Central memory CD8-positive, alpha-beta T cell (primary cell): ENCODE data around the gene THEMIS.

Experiments used
- ATAC-seq: fragments of 150-1000 bp; cut with Tn5 transposase; replicated peaks from 2 replicates; pipeline ENCODE4 v1.10.0; 2022; ENCODE audit warnings: mild to moderate bottlenecking, moderate FRiP score, moderate number of reproducible peaks; ENCODE audit not compliant: poor library complexity, severe bottlenecking; ENCODE audit errors: extremely low read depth
- DNase-seq, 2 donors: peaks; one replicate each; pipeline ENCODE4 v3.0.0; 2021; ENCODE audit warnings: low spot score in 2 of 2
- H3K27ac Mint-ChIP-seq: one replicate; pipeline ENCODE4 v1.8.0; 2022; ENCODE audit warnings: low read depth, mild to moderate bottlenecking, moderate library complexity, mixed read lengths
- H3K27me3 Mint-ChIP-seq: one replicate; pipeline ENCODE4 v1.8.0; 2022; ENCODE audit warnings: mixed read lengths
- H3K36me3 Mint-ChIP-seq: one replicate; pipeline ENCODE4 v1.8.0; 2022; ENCODE audit warnings: mild to moderate bottlenecking, moderate library complexity, mixed read lengths; ENCODE audit not compliant: insufficient read depth
- H3K4me1 Mint-ChIP-seq: one replicate; pipeline ENCODE4 v1.8.0; 2022; ENCODE audit warnings: mixed read lengths
- H3K4me3 Mint-ChIP-seq: one replicate; pipeline ENCODE4 v1.8.0; 2022; ENCODE audit warnings: mild to moderate bottlenecking, moderate library complexity, mixed read lengths
- H3K9me3 Mint-ChIP-seq: one replicate; pipeline ENCODE4 v1.8.0; 2022; ENCODE audit warnings: mixed read lengths

THEMIS gene

DNA sequence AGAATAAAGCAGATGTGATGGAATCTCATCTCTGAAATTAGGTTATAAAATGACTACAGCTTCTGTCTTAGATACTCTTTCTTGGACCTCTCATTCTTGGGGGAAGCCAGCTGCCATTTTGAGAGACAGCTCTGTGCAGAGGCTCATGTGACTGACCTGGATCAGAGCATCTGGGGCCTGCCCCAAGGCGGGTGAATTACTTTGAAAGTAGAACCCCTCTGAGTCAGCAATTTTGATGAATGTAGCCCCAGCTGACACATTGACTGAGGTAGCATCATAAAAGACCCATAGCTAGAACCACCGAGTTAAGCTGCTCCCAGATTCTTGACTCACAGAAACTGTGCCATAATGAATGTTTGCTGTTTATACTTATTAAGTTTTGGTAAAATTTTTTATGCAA lies 124.5 kb downstream of the THEMIS start:
- ATAC-seq, result no peak
- Mint-ChIP-seq H3K27ac (peak overlapping the region; percentile 68), H3K4me3 (no peak overlapping the region), H3K36me3 (peaks cover 5% of the 10 kb centered on the region), H3K9me3 (no peaks in the 10 kb centered on the region), H3K4me1 (peaks cover 59% of the 10 kb centered on the region), H3K27me3 (no peaks in the 10 kb centered on the region)
- no peak for DNase-seq

GRCh38 chr6:127775371-127775770 lies 125.5 kb downstream of the THEMIS start:
- H3K9me3 Mint-ChIP-seq, result no peaks in the 10 kb centered on the region
- H3K4me3 Mint-ChIP-seq, result no peak overlapping the region
- H3K27ac Mint-ChIP-seq, result peak overlapping the region; percentile 68
- peaks cover 58% of the 10 kb centered on the region for H3K4me1 Mint-ChIP-seq
- no peaks in the 10 kb centered on the region for H3K27me3 Mint-ChIP-seq
- peaks cover 5% of the 10 kb centered on the region for H3K36me3 Mint-ChIP-seq
- DNase-seq, result no peak
- no peak for ATAC-seq

- H3K27ac Mint-ChIP-seq, result no peak overlapping the region
- peaks cover 41% of the 10 kb centered on the region for H3K4me1 Mint-ChIP-seq
- H3K36me3 Mint-ChIP-seq, result peaks cover 7% of the 10 kb centered on the region
- ATAC-seq (no peak), DNase-seq (no peak)
- no peak overlapping the region for H3K4me3 Mint-ChIP-seq
- no peaks in the 10 kb centered on the region for H3K9me3 Mint-ChIP-seq
- H3K27me3 Mint-ChIP-seq, result no peaks in the 10 kb centered on the region
These were observed 132.1 kb downstream of the THEMIS start for GRCh38 chr6:127768745-127769144.

DNA sequence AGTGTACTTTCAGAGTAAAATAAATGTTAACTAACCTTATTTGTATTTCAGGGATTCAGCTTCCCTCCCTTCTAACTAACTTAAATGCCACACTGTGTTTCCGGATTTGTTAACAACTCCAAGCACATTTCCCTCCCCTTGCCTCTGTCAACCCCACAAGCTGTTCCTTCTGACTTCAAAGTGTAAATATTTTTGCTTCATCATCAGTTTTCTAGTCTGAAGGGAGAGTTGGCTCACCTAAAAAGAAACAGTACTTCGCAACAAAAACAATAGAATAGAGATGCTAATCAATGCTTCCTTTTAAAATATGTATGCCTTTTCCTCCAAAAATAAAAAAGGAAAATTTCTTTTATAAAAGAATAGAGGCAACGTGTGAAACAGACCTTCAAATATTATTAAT lies 132.6 kb downstream of the THEMIS start:
- no peak for ATAC-seq
- Mint-ChIP-seq H3K4me1 (peaks cover 42% of the 10 kb centered on the region), H3K36me3 (peaks cover 7% of the 10 kb centered on the region), H3K27ac (no peak overlapping the region), H3K9me3 (no peaks in the 10 kb centered on the region), H3K4me3 (no peak overlapping the region), H3K27me3 (no peaks in the 10 kb centered on the region)
- no peak for DNase-seq

GRCh38 chr6:127765949-127766348 lies 134.9 kb downstream of the THEMIS start:
- no peak for DNase-seq
- H3K4me3 Mint-ChIP-seq, result no peak overlapping the region
- H3K27ac Mint-ChIP-seq, result no peak overlapping the region
- no peaks in the 10 kb centered on the region for H3K9me3 Mint-ChIP-seq
- peaks cover 62% of the 10 kb centered on the region for H3K4me1 Mint-ChIP-seq
- no peaks in the 10 kb centered on the region for H3K27me3 Mint-ChIP-seq
- peaks cover 8% of the 10 kb centered on the region for H3K36me3 Mint-ChIP-seq
- no peak for ATAC-seq

GRCh38 chr6:127762284-127762683 lies 138.6 kb downstream of the THEMIS start:
- DNase-seq (no peak), ATAC-seq (no peak)
- Mint-ChIP-seq H3K9me3 (no peaks in the 10 kb centered on the region), H3K4me3 (no peak overlapping the region), H3K27ac (peak overlapping the region; percentile 73), H3K36me3 (peaks cover 4% of the 10 kb centered on the region), H3K27me3 (no peaks in the 10 kb centered on the region), H3K4me1 (peaks cover 66% of the 10 kb centered on the region)

DNA sequence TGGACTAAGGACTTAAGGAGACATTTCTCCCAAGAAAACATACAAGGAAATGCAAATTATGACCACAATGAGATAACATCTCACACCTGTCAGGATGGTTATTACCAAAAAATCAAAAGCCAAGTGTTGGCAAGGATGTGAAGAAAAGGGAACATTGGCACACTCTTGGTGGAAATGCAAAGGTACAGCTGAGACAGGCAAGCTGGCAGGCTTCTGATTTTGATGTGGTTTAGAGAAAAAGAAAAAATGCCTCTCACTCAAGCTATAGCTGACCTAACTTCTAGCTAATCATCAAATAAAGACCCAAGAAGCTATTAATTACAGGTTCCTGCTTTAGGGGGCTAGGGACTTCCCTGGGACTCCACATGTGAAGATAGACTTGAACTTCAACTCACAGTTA lies 139.8 kb downstream of the THEMIS start:
- Mint-ChIP-seq H3K36me3 (peaks cover 4% of the 10 kb centered on the region), H3K27ac (peak overlapping the region; percentile 12)

GRCh38 chr6:127749095-127749494 lies 151.8 kb downstream of the THEMIS start:
- Mint-ChIP-seq H3K27ac (peak overlapping the region; percentile 29), H3K4me1 (peaks cover 58% of the 10 kb centered on the region), H3K36me3 (peaks cover 9% of the 10 kb centered on the region), H3K4me3 (no peak overlapping the region), H3K9me3 (no peaks in the 10 kb centered on the region), H3K27me3 (no peaks in the 10 kb centered on the region)
- peak; percentile 21 for ATAC-seq
- no peak for DNase-seq

More for the DNA sequence above, 139.8 kb downstream of the THEMIS start:
- peaks cover 63% of the 10 kb centered on the region for H3K4me1 Mint-ChIP-seq
- no peak for DNase-seq
- peak; percentile 31 for ATAC-seq
- no peak overlapping the region for H3K4me3 Mint-ChIP-seq
- no peaks in the 10 kb centered on the region for H3K9me3 Mint-ChIP-seq
- H3K27me3 Mint-ChIP-seq, result no peaks in the 10 kb centered on the region

DNA sequence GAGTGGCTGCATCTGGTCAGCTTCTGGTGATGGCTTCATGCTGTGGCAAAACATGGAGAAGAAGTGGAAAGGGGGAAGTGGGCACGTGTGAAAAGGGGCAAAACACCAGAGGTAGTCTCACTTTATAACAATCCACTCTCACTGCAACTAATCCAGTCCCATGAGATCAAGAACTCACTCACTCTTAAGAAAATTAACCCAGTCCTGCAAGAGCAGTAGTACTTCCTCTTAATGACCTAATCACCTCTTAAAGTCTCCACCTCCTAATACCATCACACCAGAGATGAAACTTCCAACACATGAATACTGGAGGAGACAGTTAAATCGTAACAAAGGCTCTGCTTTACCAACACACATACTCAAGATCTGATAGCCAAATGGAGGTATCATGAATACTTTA lies 152.6 kb downstream of the THEMIS start:
- Mint-ChIP-seq H3K4me3 (peak overlapping the region; percentile 19), H3K27ac (peak overlapping the region; percentile 61), H3K27me3 (no peaks in the 10 kb centered on the region), H3K9me3 (no peaks in the 10 kb centered on the region), H3K4me1 (peaks cover 60% of the 10 kb centered on the region), H3K36me3 (peaks cover 9% of the 10 kb centered on the region)
- no peak for DNase-seq
- ATAC-seq, result peak; percentile 16

DNA sequence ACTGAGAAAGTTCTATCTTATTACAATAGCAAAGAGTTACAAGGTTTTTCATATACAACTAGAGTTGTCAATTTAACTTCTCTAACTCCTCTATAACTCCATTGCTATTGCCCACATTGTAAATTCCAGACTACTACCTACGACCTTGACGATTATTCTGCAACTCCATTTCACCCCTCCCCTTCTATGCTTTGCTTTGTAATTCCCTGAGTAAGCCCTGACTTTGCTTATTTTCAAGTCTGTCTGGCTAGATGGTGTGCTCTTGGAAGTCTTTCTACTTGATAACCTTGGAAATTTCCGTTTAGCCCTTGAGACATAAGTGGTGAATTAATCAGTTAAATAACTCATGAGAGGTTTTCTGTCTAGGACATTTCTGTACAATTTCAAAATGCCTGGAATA lies 162.4 kb downstream of the THEMIS start:
- H3K4me1 Mint-ChIP-seq, result peaks cover 35% of the 10 kb centered on the region
- ATAC-seq, result no peak
- DNase-seq, result no peak
- no peaks in the 10 kb centered on the region for H3K27me3 Mint-ChIP-seq
- H3K4me3 Mint-ChIP-seq, result no peak overlapping the region
- H3K27ac Mint-ChIP-seq, result no peak overlapping the region
- H3K36me3 Mint-ChIP-seq, result peaks cover 9% of the 10 kb centered on the region
- no peaks in the 10 kb centered on the region for H3K9me3 Mint-ChIP-seq

- no peak overlapping the region for H3K27ac Mint-ChIP-seq
These were observed 163.1 kb downstream of the THEMIS start for GRCh38 chr6:127737768-127738167.

GRCh38 chr6:127737009-127737486 lies 163.8 kb downstream of the THEMIS start:
- Mint-ChIP-seq H3K9me3 (no peaks in the 10 kb centered on the region), H3K4me3 (no peak overlapping the region), H3K36me3 (peaks cover 12% of the 10 kb centered on the region), H3K27me3 (no peaks in the 10 kb centered on the region), H3K4me1 (peaks cover 41% of the 10 kb centered on the region), H3K27ac (no peak overlapping the region)
- peak in 1 of 2 donors; percentile 35 for DNase-seq
- peak; percentile 80 for ATAC-seq

More at GRCh38 chr6:127737768-127738167, 163.1 kb downstream of the THEMIS start:
- Mint-ChIP-seq H3K4me3 (no peak overlapping the region), H3K4me1 (peaks cover 41% of the 10 kb centered on the region), H3K9me3 (no peaks in the 10 kb centered on the region), H3K27me3 (no peaks in the 10 kb centered on the region), H3K36me3 (peaks cover 12% of the 10 kb centered on the region)
- ATAC-seq (no peak), DNase-seq (no peak)

- H3K4me3 Mint-ChIP-seq, result peak overlapping the region; percentile 7
- no peak overlapping the region for H3K27ac Mint-ChIP-seq
- ATAC-seq, result no peak
- no peaks in the 10 kb centered on the region for H3K27me3 Mint-ChIP-seq
- peaks cover 18% of the 10 kb centered on the region for H3K36me3 Mint-ChIP-seq
- no peaks in the 10 kb centered on the region for H3K9me3 Mint-ChIP-seq
- no peak for DNase-seq
- peaks cover 46% of the 10 kb centered on the region for H3K4me1 Mint-ChIP-seq
These were observed 167.9 kb downstream of the THEMIS start for GRCh38 chr6:127732927-127733326.
